HG03575 (cell line): ENCODE data around the gene AKR1C8.
"Not testable (repeated sequence)": the region's sequence is repeated elsewhere in the genome, so short reads cannot be mapped to it uniquely, and the experiment has no call there.

Experiments
- ATAC-seq: cut with Tn5 transposase; IDR thresholded peaks from one replicate; pipeline ENCODE4 v1.9.1; 2021; ENCODE audit not compliant: unreplicated experiment, insufficient number of reproducible peaks, low FRiP score; ENCODE audit errors: extremely low read depth

The AKR1C8 gene

GRCh38 chr10:5184987-5185775, at the start of gene AKR1C8:
Gene AKR1C8 (minus strand): TSS chr10:5185150. CDS start chr10:5185104, 46 bp downstream.
- ATAC-seq = no peak

GRCh38 chr10:5234106-5234860, 49.3 kb upstream of the AKR1C8 start:
- no peak for ATAC-seq

DNA sequence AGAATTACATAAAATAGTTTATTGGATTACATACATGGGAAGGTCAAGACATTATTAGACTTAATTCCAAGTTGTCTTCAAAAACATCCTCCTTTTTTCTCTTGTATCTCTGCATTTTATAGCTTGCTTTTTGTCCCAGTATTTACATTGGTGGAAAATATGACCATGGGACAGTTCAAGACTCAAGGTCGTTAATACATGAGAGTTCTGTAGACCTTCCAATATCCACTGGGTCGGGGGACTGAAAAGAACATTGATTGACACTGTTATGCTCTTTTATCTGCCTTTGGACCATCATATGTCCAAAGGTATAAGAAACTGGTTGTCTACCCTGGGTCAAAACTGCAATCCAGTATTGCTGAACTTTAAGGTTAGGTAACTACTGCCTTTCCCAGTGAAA, 48.4 kb upstream of the AKR1C8 start:
- no peak for ATAC-seq

DNA sequence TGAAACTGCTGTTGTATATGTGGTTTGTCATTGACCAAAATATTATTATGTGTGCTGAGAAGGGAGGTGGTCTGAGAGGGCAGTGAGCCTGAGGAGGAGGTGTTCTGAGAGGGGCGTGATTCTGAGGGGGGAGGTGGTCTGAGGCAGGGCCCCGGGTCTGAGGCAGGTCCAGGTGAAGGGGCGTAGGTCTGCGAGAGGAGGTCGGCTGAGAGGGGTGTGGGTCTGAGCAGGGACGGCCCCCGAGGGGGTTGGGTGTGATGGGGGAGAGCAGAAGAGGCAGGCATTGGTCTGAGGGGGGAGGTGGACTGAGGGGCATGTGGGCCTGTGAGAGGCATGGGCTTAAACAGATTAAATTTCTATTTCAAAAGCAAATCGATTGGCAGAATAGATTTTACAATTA, 44.1 kb upstream of the AKR1C8 start:
- ATAC-seq = no peak

GRCh38 chr10:5222942-5223341, 38.0 kb upstream of the AKR1C8 start:
- not testable (repeated sequence) for ATAC-seq

DNA sequence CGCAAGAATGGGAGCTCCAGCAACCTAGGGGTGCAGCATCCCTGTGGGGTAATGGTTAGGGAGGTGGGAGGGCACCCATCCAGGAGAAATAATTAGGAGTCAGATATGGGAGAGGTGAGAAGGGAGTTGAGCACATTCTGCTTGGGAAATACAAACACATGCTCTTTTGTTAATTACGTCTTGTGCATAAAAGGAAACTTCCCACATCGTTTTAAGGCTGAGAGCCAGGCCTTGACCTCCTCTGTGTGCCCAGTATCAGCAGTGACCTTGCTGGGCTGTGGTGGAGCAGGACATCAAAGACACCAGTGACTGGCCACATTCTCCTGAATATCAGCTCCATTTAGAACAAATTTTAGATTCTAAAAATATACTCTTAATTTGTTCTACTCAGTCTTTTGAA, 34.3 kb upstream of the AKR1C8 start:
- ATAC-seq = no peak

DNA sequence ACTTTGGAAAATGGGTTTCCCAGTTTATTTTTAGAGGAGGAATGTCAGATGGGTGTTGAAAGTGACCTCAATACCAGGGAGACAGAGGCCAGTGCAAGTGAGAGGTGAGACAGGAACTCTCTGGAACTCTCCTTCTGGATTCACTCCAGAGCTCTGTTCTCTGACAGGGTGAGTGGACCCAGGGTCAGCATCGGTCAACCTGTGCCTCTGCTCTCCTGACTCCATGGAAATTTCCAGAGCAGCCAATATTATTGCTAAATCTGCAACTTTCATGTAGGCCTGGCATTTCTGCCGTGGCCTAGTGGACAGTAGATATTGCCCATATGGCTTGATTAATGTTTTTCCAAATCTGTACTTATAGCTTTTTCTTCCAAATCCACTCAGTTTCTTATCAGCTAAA, 31.9 kb upstream of the AKR1C8 start:
- ATAC-seq = no peak

GRCh38 chr10:5211696-5212536, 27.0 kb upstream of the AKR1C8 start:
- no peak for ATAC-seq

GRCh38 chr10:5210261-5210660, 25.3 kb upstream of the AKR1C8 start:
- not testable (repeated sequence) for ATAC-seq

- ATAC-seq = not testable (repeated sequence)
Observed at GRCh38 chr10:5209776-5210175, 24.8 kb upstream of the AKR1C8 start.

DNA sequence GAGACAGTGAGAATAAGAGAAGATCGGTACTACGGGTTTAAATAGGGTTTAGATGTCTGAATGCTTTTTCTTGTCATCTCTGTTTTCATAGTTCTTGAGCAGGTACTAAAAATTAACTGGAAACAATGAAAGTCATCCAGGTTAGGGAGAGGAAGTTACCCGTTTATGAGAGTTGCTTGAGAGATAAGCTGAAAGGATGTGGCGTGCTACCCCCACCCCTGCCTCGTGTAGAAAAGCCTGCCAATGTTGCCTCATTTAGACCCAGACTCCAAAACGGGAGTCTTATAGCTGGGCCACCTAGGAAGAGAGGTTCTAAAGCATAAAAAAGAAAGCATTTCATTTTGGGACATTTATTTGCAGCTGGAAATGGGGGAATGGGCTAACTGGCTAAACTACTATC, 21.8 kb upstream of the AKR1C8 start:
- no peak for ATAC-seq

- no peak for ATAC-seq
Observed at GRCh38 chr10:5199398-5199797, 14.4 kb upstream of the AKR1C8 start.

DNA sequence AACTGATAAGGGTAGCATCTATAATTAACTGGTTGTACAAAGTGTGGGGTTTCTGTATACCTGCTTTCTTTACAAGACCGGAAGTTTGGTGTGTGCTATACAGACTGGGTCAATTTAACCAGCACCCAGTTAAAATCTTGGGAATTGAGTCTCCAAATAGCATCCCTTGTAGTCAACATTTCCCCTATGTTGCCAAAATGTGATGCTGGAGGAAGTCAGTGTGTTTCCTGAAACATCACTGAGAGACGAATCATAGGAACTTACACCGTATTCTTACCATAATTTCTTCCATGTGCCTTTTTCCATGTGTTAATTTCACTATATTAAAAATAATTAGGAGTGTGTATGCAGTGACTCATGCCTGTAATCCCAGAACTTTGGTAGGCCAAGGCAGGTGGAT, 13.4 kb upstream of the AKR1C8 start:
- no peak for ATAC-seq

GRCh38 chr10:5196702-5197113, 11.8 kb upstream of the AKR1C8 start, which contains the start of gene AKR1C4:
Gene AKR1C4 (plus strand): TSS chr10:5196837. CDS start chr10:5196868, 31 bp downstream.
- no peak for ATAC-seq

DNA sequence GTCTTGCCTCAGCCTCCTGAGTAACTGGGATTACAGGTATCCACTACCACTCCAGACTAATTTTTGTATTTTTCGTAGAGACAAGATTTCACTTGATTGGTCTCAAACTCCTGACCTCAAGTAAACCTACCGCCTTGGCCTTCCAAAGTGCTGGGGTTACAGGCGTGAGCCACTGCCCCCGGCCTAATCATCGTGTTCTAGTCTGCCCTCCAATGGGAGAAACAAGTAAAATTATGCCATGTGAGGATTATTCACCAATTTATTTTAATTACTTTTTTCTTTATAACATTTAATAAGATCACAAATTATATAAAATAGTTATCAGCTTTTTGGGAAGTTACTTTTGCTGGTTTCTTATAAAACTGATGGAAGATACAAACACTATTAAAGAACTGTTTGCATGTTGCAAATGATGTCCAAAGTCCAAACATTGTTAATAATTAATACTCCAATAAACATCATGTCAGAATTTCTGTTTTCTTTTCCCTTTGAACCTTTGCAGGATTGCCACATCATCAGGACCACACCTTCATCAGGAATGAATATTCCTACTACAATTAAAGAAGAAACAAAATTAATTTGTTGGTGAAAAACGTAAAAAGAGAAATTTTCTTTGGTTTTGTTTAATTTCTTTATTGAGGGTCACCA, 10.9 kb upstream of the AKR1C8 start:
- ATAC-seq = no peak

GRCh38 chr10:5194431-5194830, 9.5 kb upstream of the AKR1C8 start:
- no peak for ATAC-seq

- no peak for ATAC-seq
Observed at GRCh38 chr10:5188358-5188757, 3.4 kb upstream of the AKR1C8 start.

DNA sequence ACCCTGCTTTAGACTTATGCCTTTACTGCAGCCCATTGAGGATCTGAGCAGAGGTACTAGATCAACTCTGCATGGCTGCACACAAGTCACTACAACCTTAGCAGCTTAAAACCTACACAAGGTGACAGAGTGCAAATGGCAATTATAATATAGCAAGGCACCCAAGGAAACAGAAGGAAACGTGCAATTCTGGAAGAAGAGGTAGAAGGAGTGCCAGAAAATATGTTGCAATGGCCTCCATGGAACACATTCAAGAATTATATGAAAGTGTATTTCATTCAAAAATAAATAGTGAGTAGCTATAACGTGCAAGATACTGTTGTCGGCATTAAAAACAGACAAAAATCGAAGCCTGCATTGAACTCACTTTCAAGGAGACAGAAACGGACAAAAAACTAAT, 2.9 kb upstream of the AKR1C8 start:
- no peak for ATAC-seq

- no peak for ATAC-seq
Observed at GRCh38 chr10:5183923-5184322, 1.0 kb downstream of the AKR1C8 start.
